H1 (cell line): Measurements from ENCODE around the gene PARG. TPM values are rescaled to one million over a fixed set of nuclear protein-coding genes. Genes with fewer than 3 reads are reported as not detected.
"Not testable (repeated sequence)": the region's sequence is repeated elsewhere in the genome, so short reads cannot be mapped to it uniquely, and the experiment has no call there.

Experiments used
- CTCF ChIA-PET: fragments of 300-600 bp; sonication (Branson Sonifier 250); formaldehyde crosslinking; loops from one replicate; lab custom pipeline; 2021; ENCODE audit not compliant: partially characterized antibody; lab: Charles Lee
- POLR2A ChIA-PET: fragments of 300-600 bp; sonication (Branson Sonifier 250); formaldehyde crosslinking; loops from one replicate; lab custom pipeline; 2021; ENCODE audit warnings: inconsistent platforms; ENCODE audit not compliant: partially characterized antibody; lab: Charles Lee
- DNase-seq, 2 experiments: peaks; one replicate each; pipeline versions ENCODE4 v3.0.0 to v3.0.0-alpha.2; 2010 to 2022; ENCODE audit warnings: low spot score in 2 of 2, low read depth in 1 of 2, mixed read lengths in 1 of 2
- FAIRE-seq: peaks from 2 replicates; lab custom pipeline; 2011; peaks lifted over from hg19 to GRCh38; lab: Jason Lieb, UNC
- H2AFZ ChIP-seq: 2 replicates; pipeline ENCODE4 v1.8.1; 2012; ENCODE audit warnings: low read length, inconsistent platforms
- H2AK5ac ChIP-seq: 2 replicates; pipeline ENCODE4 v1.6.1; 2013; ENCODE audit warnings: low read depth, low read length
- H2BK120ac ChIP-seq: replicated peaks from 2 replicates; pipeline ENCODE3; 2013; ENCODE audit warnings: low read depth, low read length, inconsistent platforms
- H2BK12ac ChIP-seq: 2 replicates; pipeline ENCODE4 v1.6.1; 2013; ENCODE audit warnings: low read depth, low read length
- H2BK15ac ChIP-seq: 2 replicates; pipeline ENCODE4 v1.6.1; 2013; ENCODE audit warnings: low read length
- H2BK20ac ChIP-seq: 2 replicates; pipeline ENCODE4 v1.6.1; 2013; ENCODE audit warnings: low read length
- H2BK5ac ChIP-seq: 2 replicates; pipeline ENCODE4 v1.6.1; 2013; ENCODE audit warnings: low read depth, low read length
- H3K14ac ChIP-seq: 2 replicates; pipeline ENCODE4 v1.6.1; 2013; ENCODE audit warnings: inconsistent platforms; ENCODE audit not compliant: insufficient read length
- H3K18ac ChIP-seq: 2 replicates; pipeline ENCODE4 v1.6.1; 2013; ENCODE audit warnings: low read length; ENCODE audit errors: extremely low read depth
- H3K23ac ChIP-seq: 2 replicates; pipeline ENCODE4 v1.6.1; 2013; ENCODE audit warnings: inconsistent platforms; ENCODE audit not compliant: insufficient read length
- H3K23me2 ChIP-seq: 2 replicates; pipeline ENCODE4 v1.6.1; 2013; ENCODE audit warnings: low read depth, low read length
- H3K27ac ChIP-seq: 2 replicates; pipeline ENCODE4 v1.6.1; 2011; ENCODE audit warnings: low read depth, low read length, inconsistent platforms
- H3K27me3 ChIP-seq, 4 experiments: replicated peaks in 1 of 4; 1 replicate in 1 of 4; 2 replicates in 3 of 4; pipeline versions ENCODE4 v1.6.1 to v1.8.1; 2011 to 2013; ENCODE audit warnings: low read length in 3 of 4, mild to moderate bottlenecking in 3 of 4, inconsistent platforms in 2 of 4, mixed read lengths in 2 of 4, moderate library complexity in 1 of 4; ENCODE audit not compliant: control insufficient read depth in 3 of 4, insufficient read depth in 3 of 4; ENCODE audit errors: extremely low read depth in 1 of 4
- H3K36me3 ChIP-seq, 4 experiments: 2 replicates each; pipeline versions ENCODE4 v1.6.1 to v1.8.1; 2011 to 2013; ENCODE audit warnings: mild to moderate bottlenecking in 4 of 4, low read length in 3 of 4, moderate library complexity in 2 of 4, control low read depth in 1 of 4, inconsistent platforms in 1 of 4; ENCODE audit not compliant: insufficient read depth in 4 of 4, control insufficient read depth in 2 of 4
- H3K4ac ChIP-seq: replicated peaks from 2 replicates; pipeline ENCODE3; 2013; ENCODE audit warnings: low read length, low read depth, mixed read lengths, inconsistent platforms; ENCODE audit not compliant: insufficient read length
- H3K4me1 ChIP-seq, 4 experiments: replicated peaks in 1 of 4; 1 replicate in 1 of 4; 2 replicates in 3 of 4; pipeline versions ENCODE4 v1.6.1 to v1.8.1; 2011 to 2013; ENCODE audit warnings: low read length in 3 of 4, inconsistent platforms in 2 of 4, mixed read lengths in 1 of 4; ENCODE audit not compliant: insufficient read depth in 4 of 4, control insufficient read depth in 3 of 4
- H3K4me2 ChIP-seq, 2 experiments: 2 replicates each; pipeline versions ENCODE4 v1.6.1 to v1.8.1; 2011 to 2013; ENCODE audit warnings: low read depth in 2 of 2, low read length in 2 of 2, control low read depth in 1 of 2, inconsistent platforms in 1 of 2, mild to moderate bottlenecking in 1 of 2; ENCODE audit not compliant: insufficient read depth in 1 of 2
- H3K4me3 ChIP-seq, 4 experiments: fragments of 200-600, 300-600 bp in 1 of 4; sonication (generic), shearing (Covaris generic), sonication (Bioruptor Twin) in 1 of 4; 2 replicates each; pipeline versions ENCODE4 v1.5.1 to v1.8.1; 2011 to 2016; ENCODE audit warnings: low read length in 4 of 4, low read depth in 3 of 4, control low read depth in 2 of 4, inconsistent platforms in 2 of 4, mild to moderate bottlenecking in 2 of 4, mixed read lengths in 1 of 4, moderate library complexity in 1 of 4; ENCODE audit not compliant: insufficient read depth in 2 of 4; ENCODE audit errors: extremely low read depth in 1 of 4
- H3K56ac ChIP-seq: replicated peaks from 2 replicates; pipeline ENCODE3; 2013; ENCODE audit warnings: low read depth, mild to moderate bottlenecking, mixed read lengths, low read length, inconsistent platforms; ENCODE audit not compliant: insufficient read length
- H3K79me1 ChIP-seq: 2 replicates; pipeline ENCODE4 v1.6.1; 2013; ENCODE audit warnings: low read depth, low read length, control low read depth
- H3K79me2 ChIP-seq, 2 experiments: 2 replicates each; pipeline versions ENCODE4 v1.6.1 to v1.8.1; 2012 to 2013; ENCODE audit warnings: low read length in 2 of 2, mild to moderate bottlenecking in 2 of 2, inconsistent platforms in 1 of 2; ENCODE audit not compliant: insufficient read depth in 2 of 2, control insufficient read depth in 1 of 2
- H3K9ac ChIP-seq, 4 experiments: replicated peaks in 1 of 4; 1 replicate in 1 of 4; 2 replicates in 3 of 4; pipeline versions ENCODE4 v1.6.1 to v1.8.1; 2011 to 2013; ENCODE audit warnings: low read depth in 3 of 4, low read length in 3 of 4, control low read depth in 2 of 4, mild to moderate bottlenecking in 2 of 4, moderate library complexity in 2 of 4, inconsistent platforms in 1 of 4; ENCODE audit errors: extremely low read depth in 1 of 4
- H3K9me3 ChIP-seq, 2 experiments: 2 replicates each; pipeline versions ENCODE4 v1.6.1 to v1.8.1; 2012 to 2013; ENCODE audit warnings: mild to moderate bottlenecking in 2 of 2, moderate library complexity in 2 of 2, control low read depth in 1 of 2, inconsistent platforms in 1 of 2, low read depth in 1 of 2, low read length in 1 of 2, mixed read lengths in 1 of 2; ENCODE audit not compliant: insufficient read depth in 2 of 2
- H4K20me1 ChIP-seq, 2 experiments: replicated peaks in 1 of 2; 2 replicates each; pipeline versions ENCODE3 to v1.8.1; 2011 to 2013; ENCODE audit warnings: inconsistent platforms in 2 of 2, low read length in 2 of 2, mild to moderate bottlenecking in 1 of 2; ENCODE audit not compliant: insufficient read depth in 2 of 2, control insufficient read depth in 1 of 2
- H4K5ac ChIP-seq: 2 replicates; pipeline ENCODE4 v1.6.1; 2013; ENCODE audit warnings: low read length, low read depth, mixed read lengths, inconsistent platforms; ENCODE audit not compliant: insufficient read length
- H4K8ac ChIP-seq: 2 replicates; pipeline ENCODE4 v1.8.0; 2013; ENCODE audit warnings: mild to moderate bottlenecking, moderate library complexity, low read length, inconsistent platforms; ENCODE audit not compliant: insufficient read depth; ENCODE audit errors: extremely low read depth
- H4K91ac ChIP-seq: replicated peaks from 2 replicates; pipeline ENCODE3; 2013; ENCODE audit warnings: low read length, mixed read lengths, inconsistent platforms; ENCODE audit not compliant: insufficient read length
- polyA plus RNA-seq, 7 experiments: library from polyadenylated mRNA; depleted of rRNA in 3 of 7; stranded (reverse) in 5 of 7; unstranded in 2 of 7; fragments of >200 nt in 5 of 7; fragments of 200-250 nt in 2 of 7; gene quantifications; 1 replicate in 5 of 7; 2 replicates in 1 of 7; 4 replicates in 1 of 7; pipeline versions ENCODE4 v1.2.1 to v1.2.3, GENCODE V29; 2011 to 2013; ENCODE audit warnings: missing spikeins in 2 of 7, mixed read lengths in 2 of 7
- total RNA-seq: library from RNA; stranded (reverse); fragmentation: NEBNext Ultra II Directional; extraction: Animal tissue kit (Norgen Biotek cat#: 25700); gene quantifications from 2 replicates; pipeline ENCODE4 v1.2.1, GENCODE V29; 2021

Gene PARG
- total and polyA plus RNA-seq, 2 of the 8 experiments (the other 6 are each of a cell fraction or from before 2014, with no cell fraction given): 13.3 to 56.2 TPM

DNA sequence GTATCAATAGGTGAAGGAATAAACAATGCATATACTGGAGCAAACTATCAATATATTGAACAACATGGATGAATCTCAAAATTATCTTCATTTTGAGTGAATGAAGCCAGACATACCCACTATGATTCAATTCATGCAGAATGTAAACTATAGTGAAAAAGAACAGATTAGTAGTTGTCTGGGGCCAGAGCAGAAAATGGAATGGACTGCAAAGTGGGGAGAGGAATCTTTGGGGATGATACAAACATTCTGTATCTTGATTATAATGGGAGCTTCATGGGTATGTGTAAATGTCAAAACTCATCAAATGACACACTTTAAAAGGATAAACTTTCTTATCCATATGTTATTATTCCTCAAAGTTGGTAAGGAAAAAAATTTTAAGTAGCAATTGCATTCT is 23.9 kb downstream of the PARG start:
- H2BK20ac ChIP-seq, FAIRE-seq: not testable (repeated sequence)

DNA sequence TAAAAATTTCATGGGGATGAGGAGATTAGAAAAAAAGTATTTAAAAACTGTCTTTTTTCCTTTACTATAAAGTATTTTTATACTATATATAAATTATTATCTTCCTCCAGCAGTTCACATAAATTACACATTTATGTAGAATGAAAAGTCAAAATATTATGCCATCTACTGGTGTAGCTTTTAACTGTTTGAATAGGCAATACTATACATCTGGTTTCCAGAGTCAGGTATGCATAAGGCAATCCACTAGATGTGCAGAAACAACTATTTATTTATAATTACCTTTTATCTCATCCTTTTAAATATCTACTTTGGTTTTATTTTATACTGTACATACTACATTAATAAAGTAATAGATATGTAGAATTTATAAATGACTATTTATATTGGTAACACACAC is 25.4 kb downstream of the PARG start:
- H3K18ac ChIP-seq, H3K27me3 ChIP-seq, DNase-seq, H4K5ac ChIP-seq, H3K14ac ChIP-seq, H3K9me3 ChIP-seq, H3K79me1 ChIP-seq, H3K56ac ChIP-seq, H3K79me2 ChIP-seq, H2BK15ac ChIP-seq, H2BK5ac ChIP-seq, H2BK120ac ChIP-seq, H4K20me1 ChIP-seq, H3K4ac ChIP-seq, H4K8ac ChIP-seq, H3K4me1 ChIP-seq, H3K36me3 ChIP-seq, H3K9ac ChIP-seq, H2AK5ac ChIP-seq, H4K91ac ChIP-seq, POLR2A ChIA-PET, H3K27ac ChIP-seq, CTCF ChIA-PET, H3K23me2 ChIP-seq, H2BK12ac ChIP-seq, H2AFZ ChIP-seq, H2BK20ac ChIP-seq, H3K4me2 ChIP-seq, H3K23ac ChIP-seq, H3K4me3 ChIP-seq, FAIRE-seq: not testable (repeated sequence)

More for the DNA sequence above, 23.9 kb downstream of the PARG start:
- H3K23ac ChIP-seq, H3K18ac ChIP-seq, H2AFZ ChIP-seq, H2BK12ac ChIP-seq, H3K27ac ChIP-seq, POLR2A ChIA-PET, H2BK15ac ChIP-seq, DNase-seq, H4K91ac ChIP-seq, CTCF ChIA-PET, H3K4me3 ChIP-seq, H4K20me1 ChIP-seq, H3K9me3 ChIP-seq, H4K8ac ChIP-seq, H2BK120ac ChIP-seq, H3K4me2 ChIP-seq, H3K79me1 ChIP-seq, H3K27me3 ChIP-seq, H2AK5ac ChIP-seq, H3K9ac ChIP-seq, H2BK5ac ChIP-seq, H4K5ac ChIP-seq, H3K14ac ChIP-seq, H3K4ac ChIP-seq, H3K4me1 ChIP-seq, H3K56ac ChIP-seq, H3K23me2 ChIP-seq, H3K79me2 ChIP-seq: not testable (repeated sequence)
- H3K36me3 ChIP-seq: peaks cover 0 to 12% (median 0%) of the 10 kb centered on the region in 4 experiments; a peak in 1 of 8 replicates
